IPS DF 6.9 (cell line): ENCODE measurements around the gene ACOX1.

Experiments used
- DNase-seq: peaks from one replicate; pipeline ENCODE4 v3.0.0-alpha.2; 2013; ENCODE audit warnings: low read depth, low spot score
- H3K27ac ChIP-seq: one replicate; pipeline ENCODE4 v1.5.1; 2013; ENCODE audit warnings: low read length, control low read depth
- H3K27me3 ChIP-seq: 2 replicates; pipeline ENCODE4 v1.6.1; 2013; ENCODE audit warnings: mild to moderate bottlenecking, low read length; ENCODE audit not compliant: control insufficient read depth, insufficient read depth
- H3K36me3 ChIP-seq: 2 replicates; pipeline ENCODE4 v1.6.1; 2013; ENCODE audit warnings: low read length; ENCODE audit not compliant: control insufficient read depth, insufficient read depth
- H3K4me1 ChIP-seq: 2 replicates; pipeline ENCODE4 v1.6.1; 2013; ENCODE audit warnings: low read length; ENCODE audit not compliant: control insufficient read depth, insufficient read depth
- H3K4me3 ChIP-seq: 2 replicates; pipeline ENCODE4 v1.5.1; 2013; ENCODE audit warnings: mild to moderate bottlenecking, low read length
- H3K9me3 ChIP-seq: 2 replicates; pipeline ENCODE4 v1.6.1; 2013; ENCODE audit warnings: low read length, inconsistent platforms; ENCODE audit not compliant: control insufficient read depth, insufficient read depth
- WGBS: extraction: QIAGEN DNeasy Blood & Tissue Kit; methylation state at CpG from one replicate; pipeline ENCODE4 v1.1.7; 2013; ENCODE audit warnings: mixed read lengths, missing lambda C conversion rate; ENCODE audit not compliant: insufficient read length, insufficient coverage; 5-methylcytosine and 5-hydroxymethylcytosine counted together

Gene ACOX1

DNA sequence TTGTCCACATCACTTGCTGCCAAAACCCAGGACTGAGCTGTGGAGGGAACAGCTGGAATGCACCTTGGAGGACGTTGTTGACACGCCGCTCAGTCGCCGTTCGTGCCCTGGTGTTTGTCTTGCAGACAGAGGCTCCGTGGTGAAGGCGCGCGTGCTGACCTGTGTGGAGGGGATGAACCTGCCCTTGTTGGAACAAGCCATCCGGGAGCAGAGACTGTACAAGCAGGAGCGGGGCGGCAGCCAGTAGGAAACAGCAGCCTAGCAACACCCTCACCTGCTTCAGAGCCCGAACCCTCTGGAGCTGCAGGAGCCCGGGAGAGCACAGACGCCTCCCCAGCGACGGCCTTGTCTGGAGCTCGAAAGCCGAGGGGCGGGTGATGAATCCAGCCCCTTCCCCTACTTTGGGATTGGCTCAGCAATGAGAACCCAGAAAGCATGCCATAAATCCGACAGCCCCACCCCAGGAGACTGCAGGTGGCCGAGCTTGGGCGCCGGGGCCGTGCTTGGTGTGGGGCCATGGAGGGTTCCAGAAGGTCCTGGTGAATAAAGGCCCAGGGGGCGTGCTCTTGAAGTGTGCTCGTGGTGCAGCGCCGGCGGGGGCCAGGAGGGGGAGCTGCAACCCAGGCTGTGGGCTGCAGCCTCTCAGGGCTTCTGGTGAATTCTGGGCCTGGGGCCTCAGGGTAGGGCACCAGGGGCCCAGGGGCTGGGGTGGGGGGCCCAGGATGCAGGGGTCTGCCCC, 21.2 kb upstream of the ACOX1 start:
- Histone ChIP-seq H3K4me1 (peaks cover 3% of the 10 kb centered on the region; the same call in 1 of the 2 replicates), H3K4me3 (no peak overlapping the region), H3K27ac (no peak overlapping the region), H3K36me3 (no peaks in the 10 kb centered on the region; the same call in 1 of the 2 replicates), H3K9me3 (no peaks in the 10 kb centered on the region), H3K27me3 (no peaks in the 10 kb centered on the region)
- no peak for DNase-seq
- WGBS, result no CpG with 5 or more reads among the region's 31 CpGs

DNA sequence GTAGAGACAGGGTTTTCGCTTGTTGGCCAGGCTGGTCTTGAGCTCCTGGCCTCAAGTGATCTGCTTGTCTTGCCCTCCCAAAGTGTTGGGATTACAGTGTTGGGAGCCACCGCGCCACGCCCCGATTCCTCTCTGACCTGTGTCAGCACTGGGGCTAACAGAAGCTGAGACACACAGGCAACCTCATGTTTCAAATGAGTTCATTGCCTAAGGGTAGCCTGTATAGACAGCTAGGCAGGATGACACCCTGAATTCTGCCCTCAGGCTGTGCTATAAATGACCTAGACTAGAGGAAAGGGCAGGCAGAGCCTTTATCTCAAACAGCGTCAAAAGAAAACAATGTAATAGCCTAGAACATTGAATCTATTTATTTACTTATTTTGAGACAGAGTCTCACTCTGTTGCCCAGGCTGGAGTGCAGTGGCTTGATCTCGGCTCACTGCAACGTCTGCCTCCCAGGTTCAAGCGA, 19.4 kb upstream of the ACOX1 start:
- Histone ChIP-seq H3K4me1 (peaks cover 3% of the 10 kb centered on the region; the same call in 1 of the 2 replicates), H3K9me3 (no peaks in the 10 kb centered on the region), H3K4me3 (no peak overlapping the region), H3K27me3 (no peaks in the 10 kb centered on the region), H3K36me3 (no peaks in the 10 kb centered on the region; the same call in 1 of the 2 replicates), H3K27ac (no peak overlapping the region)
- DNase-seq, result no peak
- no CpG with 5 or more reads among the region's 9 CpGs for WGBS

DNA sequence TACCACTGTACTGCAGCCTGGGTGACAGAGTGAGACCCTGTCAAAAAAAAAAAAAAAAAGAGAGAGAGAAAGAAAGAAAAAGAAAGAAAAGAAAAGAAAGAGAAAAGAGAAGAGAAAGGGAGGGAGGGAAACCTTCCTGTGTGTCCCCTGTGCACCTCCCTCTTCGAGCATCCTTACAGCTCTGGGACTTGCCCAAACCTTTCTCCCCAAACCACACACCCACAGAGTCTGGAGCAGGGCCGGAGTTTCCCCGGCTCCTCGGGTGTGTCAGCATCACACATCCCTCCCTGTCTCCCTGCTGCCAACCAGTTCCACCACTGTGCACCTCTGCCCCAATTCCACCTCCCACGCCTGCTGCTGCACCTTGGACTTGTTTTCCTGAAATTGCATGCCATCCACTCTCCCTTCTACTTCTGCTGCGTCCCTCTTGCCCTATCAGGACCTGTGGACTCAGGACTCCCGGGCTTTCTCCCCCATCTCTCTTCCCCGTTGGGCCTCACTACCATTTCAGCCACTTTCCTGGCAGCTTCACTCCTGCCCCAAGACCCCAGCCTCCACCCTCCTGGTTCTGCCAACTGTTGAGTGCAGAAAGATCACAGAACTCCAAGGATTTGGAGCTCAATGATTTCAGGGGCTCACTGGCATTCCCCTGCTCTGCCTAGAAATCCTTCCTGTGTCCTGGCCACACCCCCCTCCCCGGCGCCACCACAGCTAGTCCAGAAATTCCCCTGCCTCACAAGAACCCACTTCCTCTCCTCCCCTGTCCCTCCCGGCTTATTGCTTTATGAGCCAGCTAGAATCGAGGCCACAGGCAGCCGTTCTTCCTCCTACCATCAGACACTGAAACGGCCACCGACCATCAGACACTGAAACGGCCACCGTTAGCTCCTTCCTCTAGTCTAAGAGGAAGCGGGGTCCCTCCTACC, 18.0 kb upstream of the ACOX1 start:
- H3K4me3 ChIP-seq, result no peak overlapping the region
- no peaks in the 10 kb centered on the region; the same call in 1 of the 2 replicates for H3K36me3 ChIP-seq
- no peak for DNase-seq
- no CpG with 5 or more reads among the region's 18 CpGs for WGBS
- no peak overlapping the region for H3K27ac ChIP-seq
- no peaks in the 10 kb centered on the region for H3K27me3 ChIP-seq
- no peaks in the 10 kb centered on the region for H3K9me3 ChIP-seq
- H3K4me1 ChIP-seq, result peaks cover 3% of the 10 kb centered on the region; the same call in 1 of the 2 replicates

DNA sequence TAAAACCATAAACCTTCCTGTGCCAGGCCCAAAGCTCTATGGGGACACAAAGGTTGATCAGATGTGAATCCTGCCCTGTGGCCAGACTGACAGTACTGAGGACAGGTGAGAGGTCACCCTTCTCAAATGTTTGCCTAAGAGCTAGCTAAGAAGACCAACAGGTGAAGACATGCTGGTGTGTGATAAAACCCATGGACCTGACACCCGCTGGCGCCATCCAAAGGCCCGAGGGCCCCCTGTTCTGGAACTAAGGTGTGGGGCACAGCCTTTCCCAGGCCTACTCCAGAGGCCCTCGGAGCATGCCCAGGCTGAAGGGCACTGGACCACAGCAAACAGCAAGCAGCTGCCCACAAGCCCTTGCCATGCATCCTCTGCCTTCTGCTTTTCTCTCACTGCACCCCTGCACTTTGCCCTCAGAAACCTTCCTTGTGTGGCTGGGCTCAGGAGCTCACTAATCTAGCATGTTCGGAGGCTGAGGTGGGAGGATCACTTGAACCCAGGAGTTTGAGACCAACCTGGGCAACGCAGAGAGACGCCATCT, 16.5 kb upstream of the ACOX1 start:
- no peaks in the 10 kb centered on the region for H3K27me3 ChIP-seq
- peaks cover 5% of the 10 kb centered on the region; the same call in 1 of the 2 replicates for H3K36me3 ChIP-seq
- peaks cover 3% of the 10 kb centered on the region; the same call in 1 of the 2 replicates for H3K4me1 ChIP-seq
- no peaks in the 10 kb centered on the region for H3K9me3 ChIP-seq
- no peak overlapping the region for H3K27ac ChIP-seq
- no CpG with 5 or more reads among the region's 7 CpGs for WGBS
- DNase-seq, result no peak
- H3K4me3 ChIP-seq, result no peak overlapping the region

- Histone ChIP-seq H3K36me3 (peaks cover 5% of the 10 kb centered on the region; the same call in 1 of the 2 replicates), H3K4me3 (no peak overlapping the region), H3K9me3 (no peaks in the 10 kb centered on the region), H3K27me3 (no peaks in the 10 kb centered on the region), H3K4me1 (0 out of 2 replicates have a peak, but pooled peaks cover 2% of the 10 kb centered on the region), H3K27ac (no peak overlapping the region)
- WGBS, result no CpG with 5 or more reads among the region's 5 CpGs
- DNase-seq, result no peak
Observed at GRCh38 chr17:75994802-75995370, 15.9 kb upstream of the ACOX1 start.

- no peaks in the 10 kb centered on the region for H3K27me3 ChIP-seq
- peaks cover 5% of the 10 kb centered on the region; the same call in 1 of the 2 replicates for H3K36me3 ChIP-seq
- WGBS, result no CpG with 5 or more reads among the region's 9 CpGs
- H3K27ac ChIP-seq, result no peak overlapping the region
- DNase-seq, result no peak
- no peak overlapping the region for H3K4me3 ChIP-seq
- H3K9me3 ChIP-seq, result no peaks in the 10 kb centered on the region
- no peaks in the 10 kb centered on the region for H3K4me1 ChIP-seq
Observed at GRCh38 chr17:75991396-75991795, 12.4 kb upstream of the ACOX1 start.

- DNase-seq, result no peak
- Histone ChIP-seq H3K4me3 (no peak overlapping the region), H3K36me3 (peaks cover 5% of the 10 kb centered on the region; the same call in 1 of the 2 replicates), H3K27ac (no peak overlapping the region), H3K9me3 (no peaks in the 10 kb centered on the region), H3K4me1 (peaks cover 6% of the 10 kb centered on the region), H3K27me3 (no peaks in the 10 kb centered on the region; the same call in 1 of the 2 replicates)
- WGBS, result no CpG with 5 or more reads among the region's 4 CpGs
Observed at GRCh38 chr17:75987041-75987440, 8.1 kb upstream of the ACOX1 start.

DNA sequence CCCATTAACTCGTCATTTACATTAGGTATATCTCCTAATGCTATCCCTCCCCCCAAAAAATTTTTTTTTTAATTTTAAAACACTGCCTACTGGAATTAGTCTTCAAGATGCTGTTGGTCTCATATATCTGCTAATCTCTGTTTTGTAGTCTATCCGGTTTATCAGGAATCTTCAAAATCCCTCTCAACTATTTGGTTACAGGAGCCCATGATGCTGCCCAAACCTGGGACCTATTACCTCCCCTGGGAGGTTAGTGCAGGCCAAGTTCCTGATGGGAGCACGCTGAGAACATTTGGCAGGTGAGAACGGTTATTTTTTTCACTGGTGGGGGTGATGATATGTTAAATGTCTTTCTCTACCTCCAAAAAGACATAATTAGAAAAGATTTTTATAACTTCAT, 7.0 kb upstream of the ACOX1 start:
- no peaks in the 10 kb centered on the region for H3K9me3 ChIP-seq
- no peaks in the 10 kb centered on the region; the same call in 1 of the 2 replicates for H3K27me3 ChIP-seq
- DNase-seq, result no peak
- no peaks in the 10 kb centered on the region for H3K36me3 ChIP-seq
- WGBS, result no CpG with 5 or more reads among the region's 4 CpGs
- H3K4me1 ChIP-seq, result peaks cover 6% of the 10 kb centered on the region
- H3K27ac ChIP-seq, result no peak overlapping the region
- H3K4me3 ChIP-seq, result no peak overlapping the region

- no CpG with 5 or more reads among the region's 6 CpGs for WGBS
- H3K4me3 ChIP-seq, result no peak overlapping the region
- H3K27ac ChIP-seq, result no peak overlapping the region
- H3K9me3 ChIP-seq, result no peaks in the 10 kb centered on the region
- no peaks in the 10 kb centered on the region; the same call in 1 of the 2 replicates for H3K27me3 ChIP-seq
- peaks cover 6% of the 10 kb centered on the region for H3K4me1 ChIP-seq
- H3K36me3 ChIP-seq, result no peaks in the 10 kb centered on the region
- no peak for DNase-seq
Observed at GRCh38 chr17:75983501-75984181, 4.7 kb upstream of the ACOX1 start.
